H9 (cell line): ENCODE data around the gene ARHGAP40. TPM values are rescaled to one million over a fixed set of nuclear protein-coding genes. Genes with fewer than 3 reads are reported as not detected.

ENCODE experiments used
- DNase-seq: peaks from one replicate; pipeline ENCODE4 v3.0.0-alpha.2; 2017
- H2AFZ ChIP-seq: one replicate; pipeline ENCODE4 v1.6.1; 2013; ENCODE audit warnings: mild to moderate bottlenecking, low read length, control low read depth, moderate library complexity
- H2AK5ac ChIP-seq: 2 replicates; pipeline ENCODE4 v1.6.1; 2013; ENCODE audit warnings: low read length, control low read depth, mixed read lengths; ENCODE audit not compliant: insufficient read length
- H2BK120ac ChIP-seq: one replicate; pipeline ENCODE4 v1.6.1; 2013; ENCODE audit warnings: low read depth, mild to moderate bottlenecking, low read length, control low read depth, inconsistent platforms; ENCODE audit not compliant: poor library complexity, severe bottlenecking
- H2BK12ac ChIP-seq: 2 replicates; pipeline ENCODE4 v1.6.1; 2013; ENCODE audit warnings: low read length, control low read depth, mixed read lengths, low read depth; ENCODE audit not compliant: insufficient read length
- H2BK15ac ChIP-seq: 2 replicates; pipeline ENCODE4 v1.6.1; 2013; ENCODE audit warnings: low read depth, low read length, control low read depth
- H2BK20ac ChIP-seq: one replicate; pipeline ENCODE4 v1.6.1; 2013; ENCODE audit warnings: low read depth, mild to moderate bottlenecking, low read length, control low read depth, inconsistent platforms; ENCODE audit not compliant: poor library complexity, severe bottlenecking
- H2BK5ac ChIP-seq: 2 replicates; pipeline ENCODE4 v1.6.1; 2013; ENCODE audit warnings: low read length, control low read depth, mixed read lengths; ENCODE audit not compliant: insufficient read length
- H3K14ac ChIP-seq: 2 replicates; pipeline ENCODE4 v1.6.1; 2013; ENCODE audit warnings: low read length, control low read depth; ENCODE audit not compliant: insufficient read depth
- H3K18ac ChIP-seq: 2 replicates; pipeline ENCODE4 v1.6.1; 2013; ENCODE audit warnings: low read depth, mild to moderate bottlenecking, mixed read lengths, low read length, control low read depth; ENCODE audit not compliant: insufficient read length
- H3K23ac ChIP-seq: 2 replicates; pipeline ENCODE4 v1.6.1; 2013; ENCODE audit warnings: low read length, control low read depth, mixed read lengths, low read depth; ENCODE audit not compliant: insufficient read length
- H3K23me2 ChIP-seq: 2 replicates; pipeline ENCODE4 v1.6.1; 2013; ENCODE audit warnings: low read depth, mild to moderate bottlenecking, mixed read lengths, low read length, control low read depth; ENCODE audit not compliant: insufficient read length, poor library complexity, severe bottlenecking
- H3K27ac ChIP-seq: 2 replicates; pipeline ENCODE4 v1.5.1; 2013; ENCODE audit warnings: low read length, control low read depth, mixed read lengths, low read depth; ENCODE audit not compliant: insufficient read length
- H3K27me3 ChIP-seq: 2 replicates; pipeline ENCODE4 v1.6.1; 2013; ENCODE audit warnings: low read length, control low read depth, inconsistent platforms; ENCODE audit not compliant: insufficient read depth
- H3K4ac ChIP-seq: 2 replicates; pipeline ENCODE4 v1.6.1; 2013; ENCODE audit warnings: low read depth, mild to moderate bottlenecking, control low read depth, inconsistent platforms, low read length, moderate library complexity
- H3K4me1 ChIP-seq: 2 replicates; pipeline ENCODE4 v1.6.1; 2013; ENCODE audit warnings: low read length, control low read depth, inconsistent platforms; ENCODE audit not compliant: insufficient read depth
- H3K4me2 ChIP-seq: 2 replicates; pipeline ENCODE4 v1.6.1; 2013; ENCODE audit warnings: low read length, control low read depth, mixed read lengths; ENCODE audit not compliant: insufficient read length, insufficient read depth
- H3K56ac ChIP-seq: 2 replicates; pipeline ENCODE4 v1.6.1; 2013; ENCODE audit warnings: low read depth, mild to moderate bottlenecking, mixed read lengths, low read length, control low read depth; ENCODE audit not compliant: insufficient read length
- H3K79me1 ChIP-seq: 2 replicates; pipeline ENCODE4 v1.6.1; 2013; ENCODE audit warnings: low read depth, mild to moderate bottlenecking, moderate library complexity, low read length, control low read depth, inconsistent platforms; ENCODE audit not compliant: insufficient read depth, poor library complexity, severe bottlenecking
- H3K79me2 ChIP-seq: 2 replicates; pipeline ENCODE4 v1.6.1; 2013; ENCODE audit warnings: low read length, control low read depth, inconsistent platforms; ENCODE audit not compliant: insufficient read depth
- H3K9ac ChIP-seq: 2 replicates; pipeline ENCODE4 v1.6.1; 2013; ENCODE audit warnings: low read length, control low read depth, mixed read lengths; ENCODE audit not compliant: insufficient read length; ENCODE audit errors: extremely low read depth
- H3K9me3 ChIP-seq: one replicate; pipeline ENCODE4 v1.6.1; 2013; ENCODE audit warnings: low read depth, low read length, inconsistent platforms; ENCODE audit not compliant: control insufficient read depth
- H3T11ph ChIP-seq: one replicate; pipeline ENCODE4 v1.6.1; 2013; ENCODE audit warnings: mild to moderate bottlenecking, low read length, control low read depth, inconsistent platforms
- H4K20me1 ChIP-seq: one replicate; pipeline ENCODE4 v1.6.1; 2013; ENCODE audit not compliant: control insufficient read depth, insufficient read length, insufficient read depth
- H4K5ac ChIP-seq: 2 replicates; pipeline ENCODE4 v1.6.1; 2013; ENCODE audit warnings: low read depth, mild to moderate bottlenecking, mixed read lengths, low read length, control low read depth; ENCODE audit not compliant: insufficient read length
- H4K8ac ChIP-seq: replicated peaks from 2 replicates; pipeline ENCODE4 v1.6.1; 2013; ENCODE audit warnings: low read length, control low read depth, mixed read lengths, low read depth; ENCODE audit not compliant: insufficient read length
- H4K91ac ChIP-seq: 2 replicates; pipeline ENCODE4 v1.6.1; 2013; ENCODE audit warnings: low read depth, mild to moderate bottlenecking, moderate library complexity, mixed read lengths, low read length, control low read depth; ENCODE audit not compliant: insufficient read length
- H3K27ac Mint-ChIP-seq, 3 experiments: 2 replicates in 2 of 3; 3 replicates in 1 of 3; pipeline ENCODE4 v1.8.0; 2020 to 2021; ENCODE audit warnings: mixed read lengths in 3 of 3, mild to moderate bottlenecking in 1 of 3, moderate library complexity in 1 of 3
- H3K27me3 Mint-ChIP-seq: 2 replicates; pipeline ENCODE4 v1.8.0; 2021; ENCODE audit warnings: low read depth, mild to moderate bottlenecking, moderate library complexity, mixed read lengths
- H3K36me3 Mint-ChIP-seq, 3 experiments: 2 replicates in 2 of 3; 3 replicates in 1 of 3; pipeline ENCODE4 v1.8.0; 2020 to 2021; ENCODE audit warnings: low read depth in 3 of 3, mixed read lengths in 3 of 3; ENCODE audit not compliant: insufficient read depth in 1 of 3
- H3K4me1 Mint-ChIP-seq, 2 experiments: 2 replicates each; pipeline ENCODE4 v1.8.0; 2020; ENCODE audit warnings: mixed read lengths in 2 of 2
- H3K4me3 Mint-ChIP-seq, 2 experiments: 2 replicates in 1 of 2; 3 replicates in 1 of 2; pipeline ENCODE4 v1.8.0; 2020 to 2021; ENCODE audit warnings: mild to moderate bottlenecking in 2 of 2, mixed read lengths in 2 of 2, moderate library complexity in 1 of 2
- H3K9me3 Mint-ChIP-seq, 2 experiments: 2 replicates in 1 of 2; 3 replicates in 1 of 2; pipeline ENCODE4 v1.8.0; 2020; ENCODE audit warnings: mild to moderate bottlenecking in 2 of 2, mixed read lengths in 2 of 2, moderate library complexity in 1 of 2
- WGBS: extraction: QIAGEN DNeasy Blood & Tissue Kit; methylation state at CpG from one replicate; pipeline ENCODE4 v1.1.7; 2013; ENCODE audit warnings: missing lambda C conversion rate, low lambda C conversion rate, mixed read lengths; ENCODE audit not compliant: insufficient read length; ENCODE audit errors: extremely low coverage; 5-methylcytosine and 5-hydroxymethylcytosine counted together
- total RNA-seq: library from RNA; stranded (reverse); gene quantifications from 2 replicates; pipeline ENCODE4 v1.2.1, GENCODE V29; 2021
- TF ChIP-seq, protein P1 (sequence below): fragments of 200-600 bp; sonication (generic); conservative IDR thresholded peaks from 3 replicates; pipeline ENCODE4 v1.8.0; 2021; ENCODE audit warnings: antibody characterized with exemption, mild to moderate bottlenecking

Gene ARHGAP40
- total RNA-seq, 1 experiment from 2014 or later = 0.17 TPM

GRCh38 chr20:38623061-38623460, 21.5 kb downstream of the ARHGAP40 start:
- H3K14ac ChIP-seq = no peak overlapping the region; the same call in 1 of the 2 replicates
- H3K79me1 ChIP-seq = no peaks in the 10 kb centered on the region
- H2AK5ac ChIP-seq = no peak overlapping the region
- H4K91ac ChIP-seq = no peak overlapping the region
- no peak overlapping the region for H2BK5ac ChIP-seq
- WGBS = no CpG with 5 or more reads among the region's 4 CpGs
- no peak overlapping the region for H2BK120ac ChIP-seq
- no peaks in the 10 kb centered on the region; a peak in 3 of 7 replicates for H3K36me3 Mint-ChIP-seq
- no peak overlapping the region for H3K27ac Mint-ChIP-seq
- no peak for DNase-seq
- H3K4me1 ChIP-seq = no peaks in the 10 kb centered on the region
- H3K56ac ChIP-seq = no peak overlapping the region
- H3K9me3 ChIP-seq = no peaks in the 10 kb centered on the region
- no peak overlapping the region for H2BK20ac ChIP-seq
- no peak overlapping the region for H2BK12ac ChIP-seq
- H3K9ac ChIP-seq = no peak overlapping the region
- no peak overlapping the region for H3K4me3 Mint-ChIP-seq
- no peak overlapping the region for H2BK15ac ChIP-seq
- no peak overlapping the region for H2AFZ ChIP-seq
- no peak overlapping the region for H4K8ac ChIP-seq
- H3K4me1 Mint-ChIP-seq = peaks cover 8 to 9% of the 10 kb centered on the region in 2 experiments
- no peaks in the 10 kb centered on the region for H4K20me1 ChIP-seq
- no peak overlapping the region for H3K27ac ChIP-seq
- H3K23ac ChIP-seq = no peak overlapping the region
- no peak overlapping the region for H3T11ph ChIP-seq
- H3K4ac ChIP-seq = no peak overlapping the region
- no peak overlapping the region for H3K18ac ChIP-seq
- TF ChIP-seq, protein P1, sequence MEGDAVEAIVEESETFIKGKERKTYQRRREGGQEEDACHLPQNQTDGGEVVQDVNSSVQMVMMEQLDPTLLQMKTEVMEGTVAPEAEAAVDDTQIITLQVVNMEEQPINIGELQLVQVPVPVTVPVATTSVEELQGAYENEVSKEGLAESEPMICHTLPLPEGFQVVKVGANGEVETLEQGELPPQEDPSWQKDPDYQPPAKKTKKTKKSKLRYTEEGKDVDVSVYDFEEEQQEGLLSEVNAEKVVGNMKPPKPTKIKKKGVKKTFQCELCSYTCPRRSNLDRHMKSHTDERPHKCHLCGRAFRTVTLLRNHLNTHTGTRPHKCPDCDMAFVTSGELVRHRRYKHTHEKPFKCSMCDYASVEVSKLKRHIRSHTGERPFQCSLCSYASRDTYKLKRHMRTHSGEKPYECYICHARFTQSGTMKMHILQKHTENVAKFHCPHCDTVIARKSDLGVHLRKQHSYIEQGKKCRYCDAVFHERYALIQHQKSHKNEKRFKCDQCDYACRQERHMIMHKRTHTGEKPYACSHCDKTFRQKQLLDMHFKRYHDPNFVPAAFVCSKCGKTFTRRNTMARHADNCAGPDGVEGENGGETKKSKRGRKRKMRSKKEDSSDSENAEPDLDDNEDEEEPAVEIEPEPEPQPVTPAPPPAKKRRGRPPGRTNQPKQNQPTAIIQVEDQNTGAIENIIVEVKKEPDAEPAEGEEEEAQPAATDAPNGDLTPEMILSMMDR = no peak
- H4K5ac ChIP-seq = no peak overlapping the region
- no peaks in the 10 kb centered on the region for H3K9me3 Mint-ChIP-seq
- no peaks in the 10 kb centered on the region for H3K27me3 ChIP-seq
- peaks cover 2% of the 10 kb centered on the region for H3K27me3 Mint-ChIP-seq
- H3K79me2 ChIP-seq = no peaks in the 10 kb centered on the region
- H3K23me2 ChIP-seq = no peaks in the 10 kb centered on the region
- H3K4me2 ChIP-seq = no peak overlapping the region
